Bone marrow (tissue), 2 donors: ENCODE measurements around the gene CCSER2.
"Not testable (repeated sequence)": the region's sequence is repeated elsewhere in the genome, so short reads cannot be mapped to it uniquely, and the experiment has no call there.

Source experiments
- DNase-seq, 2 donors: peaks; one replicate each; lab custom pipeline; 2025; lab: John Stamatoyannopoulos, UW

CCSER2 gene

GRCh38 chr10:84347575-84348002 lies 19.2 kb downstream of the CCSER2 start:
- not testable (repeated sequence) for DNase-seq

GRCh38 chr10:84348447-84348846 lies 20.1 kb downstream of the CCSER2 start:
- no peak for DNase-seq

- DNase-seq = no peak
Measured at GRCh38 chr10:84348860-84349259, 20.5 kb downstream of the CCSER2 start.

GRCh38 chr10:84352251-84352842 lies 24.0 kb downstream of the CCSER2 start:
- peak in 1 of 2 donors; percentile 21 for DNase-seq

GRCh38 chr10:84353052-84353803 lies 24.8 kb downstream of the CCSER2 start:
- no peak for DNase-seq

GRCh38 chr10:84354623-84355022 lies 26.2 kb downstream of the CCSER2 start:
- no peak for DNase-seq

GRCh38 chr10:84355106-84355505 lies 26.7 kb downstream of the CCSER2 start:
- no peak for DNase-seq

- no peak for DNase-seq
Measured at GRCh38 chr10:84356928-84357327, 28.5 kb downstream of the CCSER2 start.

- no peak for DNase-seq
Measured at GRCh38 chr10:84358743-84359142, 30.4 kb downstream of the CCSER2 start.

- no peak for DNase-seq
Measured at GRCh38 chr10:84360637-84361365, 32.4 kb downstream of the CCSER2 start.

GRCh38 chr10:84365335-84365881 lies 37.0 kb downstream of the CCSER2 start:
- DNase-seq = no peak

GRCh38 chr10:84366041-84366440 lies 37.7 kb downstream of the CCSER2 start:
- no peak for DNase-seq

GRCh38 chr10:84367256-84367655 lies 38.9 kb downstream of the CCSER2 start:
- no peak for DNase-seq

GRCh38 chr10:84368828-84369227 lies 40.4 kb downstream of the CCSER2 start:
- DNase-seq = no peak

GRCh38 chr10:84370283-84370682 lies 41.9 kb downstream of the CCSER2 start:
- DNase-seq = no peak

- no peak for DNase-seq
Measured at GRCh38 chr10:84371944-84372343, 43.6 kb downstream of the CCSER2 start.

- DNase-seq = no peak
Measured at GRCh38 chr10:84373000-84373399, 44.6 kb downstream of the CCSER2 start.

GRCh38 chr10:84374455-84374854 lies 46.1 kb downstream of the CCSER2 start:
- no peak for DNase-seq

GRCh38 chr10:84375011-84375410 lies 46.6 kb downstream of the CCSER2 start:
- peak in 1 of 2 donors; percentile 33 for DNase-seq

- no peak for DNase-seq
Measured at GRCh38 chr10:84375881-84376280, 47.5 kb downstream of the CCSER2 start.

- DNase-seq = no peak
Measured at GRCh38 chr10:84388148-84388547, 59.8 kb downstream of the CCSER2 start.

GRCh38 chr10:84390364-84390763 lies 62.0 kb downstream of the CCSER2 start:
- DNase-seq = no peak

GRCh38 chr10:84391326-84391725 lies 62.9 kb downstream of the CCSER2 start:
- no peak for DNase-seq
